Hematopoietic multipotent progenitor cell (in vitro differentiated cells): ENCODE data around the gene CAPN10. TPM values are rescaled to one million over a fixed set of nuclear protein-coding genes. Genes with fewer than 3 reads are reported as not detected.

ENCODE experiments used
- DNase-seq, 3 donors: peaks; one replicate each; pipeline ENCODE4 v3.0.0-alpha.2; 2011 to 2015; ENCODE audit warnings: low read depth in 2 of 3, low spot score in 2 of 3
- total RNA-seq: library from RNA; depleted of rRNA; stranded (reverse); fragments of >200 nt; gene quantifications from one replicate; pipeline ENCODE4 v1.2.3, GENCODE V29; 2012

CAPN10 gene
- total RNA-seq, 1 donor: 36.6 TPM

GRCh38 chr2:240619506-240620148 lies 33.1 kb downstream of the CAPN10 start:
- DNase-seq: no peak

DNA sequence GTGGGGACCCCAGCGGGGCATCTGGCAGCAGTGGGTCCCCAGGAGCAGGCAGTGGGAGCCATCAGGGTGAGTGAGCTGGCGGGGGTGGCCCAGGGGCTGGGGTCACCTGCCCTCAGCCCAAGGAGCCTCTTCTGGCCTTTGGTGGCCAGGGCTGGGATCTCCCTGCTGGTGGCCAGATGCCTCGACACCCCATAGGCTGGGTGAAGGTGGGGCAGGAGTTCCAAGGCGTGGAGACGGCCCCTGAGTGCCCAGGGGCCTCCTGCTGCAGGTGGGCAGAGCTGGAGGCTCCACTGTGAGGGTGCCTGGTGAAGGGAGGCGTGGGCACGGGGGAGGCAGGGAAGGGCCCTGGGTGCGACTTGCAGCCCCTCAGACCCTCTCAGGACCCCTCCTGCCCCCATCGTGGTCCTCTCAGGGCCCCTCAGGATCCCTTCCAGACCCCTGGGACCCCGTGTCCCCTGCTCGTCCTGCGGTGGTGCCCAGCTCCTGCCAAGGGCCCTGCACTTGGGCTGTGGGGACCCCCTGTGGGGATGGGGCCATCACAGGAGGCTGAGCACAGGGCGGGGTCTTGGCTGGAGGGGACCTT lies 33.7 kb downstream of the CAPN10 start:
- no peak for DNase-seq

- no peak for DNase-seq
These were observed 34.3 kb downstream of the CAPN10 start for GRCh38 chr2:240620859-240621258.

DNA sequence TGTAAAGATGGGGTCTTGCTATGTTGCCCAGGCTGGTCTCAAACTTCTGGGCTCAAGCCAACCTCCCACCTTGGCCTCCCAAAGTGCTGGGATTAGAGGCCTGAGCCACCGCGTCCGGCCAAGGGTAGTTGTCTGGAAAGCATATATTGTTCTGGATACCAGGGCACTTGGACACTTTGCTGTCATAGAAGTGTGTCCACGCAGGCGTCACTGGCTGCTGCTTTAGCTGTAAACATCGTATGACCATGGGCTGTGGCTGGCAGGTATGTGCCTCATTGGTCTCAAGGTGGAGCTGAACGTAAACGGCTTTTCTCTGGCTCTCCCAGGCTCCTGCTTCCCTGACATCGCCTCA lies 35.5 kb downstream of the CAPN10 start:
- DNase-seq: no peak

GRCh38 chr2:240622531-240623235 lies 36.1 kb downstream of the CAPN10 start:
- DNase-seq: peak; percentile 47 to 89 (median 86)

DNA sequence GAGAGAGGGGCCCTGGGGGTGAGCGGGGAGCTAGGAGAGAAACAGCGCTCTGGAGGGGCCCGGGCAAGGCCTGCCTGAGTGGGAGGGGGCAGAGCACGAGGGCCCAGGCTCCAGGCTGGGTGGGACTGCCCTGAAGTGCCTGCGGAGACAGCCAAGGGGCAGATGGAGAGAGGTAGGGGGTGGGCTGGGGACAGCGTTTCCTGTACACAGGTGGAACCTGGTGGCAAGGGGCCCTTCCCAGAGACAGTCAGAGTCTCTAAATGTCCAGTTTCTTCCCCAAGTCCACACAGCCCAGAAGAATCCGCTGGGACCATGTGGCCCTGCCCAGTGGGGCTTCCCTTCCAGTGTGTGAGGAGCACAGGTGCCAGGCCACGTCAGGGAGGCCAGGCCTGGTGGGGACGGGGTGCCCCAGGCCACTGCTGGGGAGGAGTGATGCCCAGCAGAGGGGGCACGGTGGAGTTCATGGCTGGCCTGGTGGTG lies 37.0 kb downstream of the CAPN10 start:
- no peak for DNase-seq

- no peak for DNase-seq
These were observed 37.7 kb downstream of the CAPN10 start for GRCh38 chr2:240624011-240624949.

GRCh38 chr2:240624950-240625621 lies 38.6 kb downstream of the CAPN10 start, which contains the start of gene GPR35:
Gene GPR35, plus strand, starts transcription at chr2:240625480. Its CDS starts 4,473 bp downstream, at chr2:240629953.
- DNase-seq: peak; percentile 66 to 85 (median 84)

GRCh38 chr2:240626531-240627300 lies 40.2 kb downstream of the CAPN10 start:
- peak in 1 of 3 donors; percentile 65 for DNase-seq

DNA sequence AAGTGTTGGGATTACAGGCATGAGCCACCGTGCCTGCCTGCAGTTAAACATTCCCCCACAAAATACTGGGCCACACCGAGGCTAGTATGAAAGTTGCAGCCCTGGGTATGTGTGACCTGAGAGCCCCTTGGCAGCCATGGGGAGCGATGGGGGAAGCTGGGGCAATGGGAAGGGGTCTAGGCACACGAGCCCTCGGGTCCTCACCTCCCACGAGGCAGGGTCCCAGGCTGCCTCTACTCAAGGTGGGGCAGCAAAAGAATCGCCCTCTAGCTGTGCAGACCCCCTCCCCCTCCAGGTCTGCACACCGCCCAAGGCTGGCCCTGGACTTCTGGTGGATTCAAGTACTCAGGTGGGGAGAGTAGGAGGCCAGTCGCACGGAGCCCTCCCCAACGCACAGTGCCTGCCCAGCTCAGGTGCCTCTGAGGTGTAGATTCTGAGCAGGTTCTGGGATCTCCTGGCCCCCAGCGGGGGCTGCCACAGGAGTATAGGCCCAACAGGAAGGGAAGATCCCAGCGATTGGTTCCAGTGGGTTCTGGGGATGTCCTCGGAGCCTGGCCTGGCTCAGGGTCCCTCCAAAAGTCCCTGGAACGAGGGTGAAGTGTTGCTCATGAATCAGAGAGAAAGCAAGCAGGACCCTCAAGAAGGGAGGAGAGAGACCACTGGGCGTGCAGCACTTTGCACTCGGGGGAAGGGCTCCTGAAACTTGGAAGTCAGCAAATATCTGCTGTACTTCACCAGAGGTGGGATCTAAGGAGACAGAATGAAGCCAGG lies 41.4 kb downstream of the CAPN10 start:
- no peak for DNase-seq

GRCh38 chr2:240628507-240628807 lies 41.9 kb downstream of the CAPN10 start:
- no peak for DNase-seq

GRCh38 chr2:240628808-240629618 lies 42.5 kb downstream of the CAPN10 start:
- no peak for DNase-seq

DNA sequence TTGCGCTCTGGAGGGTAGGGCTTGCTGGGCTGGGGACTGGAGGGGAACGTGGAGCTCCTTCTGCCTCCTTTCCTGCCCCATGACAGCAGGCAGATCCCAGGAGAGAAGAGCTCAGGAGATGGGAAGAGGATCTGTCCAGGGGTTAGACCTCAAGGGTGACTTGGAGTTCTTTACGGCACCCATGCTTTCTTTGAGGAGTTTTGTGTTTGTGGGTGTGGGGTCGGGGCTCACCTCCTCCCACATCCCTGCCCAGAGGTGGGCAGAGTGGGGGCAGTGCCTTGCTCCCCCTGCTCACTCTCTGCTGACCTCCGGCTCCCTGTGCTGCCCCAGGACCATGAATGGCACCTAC lies 43.1 kb downstream of the CAPN10 start:
- DNase-seq: no peak

- DNase-seq: no peak
These were observed 43.6 kb downstream of the CAPN10 start for GRCh38 chr2:240629968-240630770.

- DNase-seq: no peak
These were observed 44.4 kb downstream of the CAPN10 start for GRCh38 chr2:240630771-240631547.

- DNase-seq: no peak
These were observed 45.2 kb downstream of the CAPN10 start for GRCh38 chr2:240631548-240632305.
